HG03039 (cell line): Measurements from ENCODE around the gene LCE2C.
"Not testable (repeated sequence)": the region's sequence is repeated elsewhere in the genome, so short reads cannot be mapped to it uniquely, and the experiment has no call there.

ENCODE experiments used
- ATAC-seq: cut with Tn5 transposase; IDR thresholded peaks from one replicate; pipeline ENCODE4 v1.9.1; 2021; ENCODE audit warnings: mild to moderate bottlenecking, moderate library complexity; ENCODE audit not compliant: unreplicated experiment

The LCE2C gene

GRCh38 chr1:152674983-152675382 lies at the start of gene LCE2C:
Gene LCE2C, plus strand, starts transcription at chr1:152675279. Its CDS starts 737 bp downstream, at chr1:152676016.
- not testable (repeated sequence) for ATAC-seq

GRCh38 chr1:152626744-152627143 lies 48.3 kb upstream of the LCE2C start:
- ATAC-seq, result no peak

GRCh38 chr1:152630596-152630995 lies 44.5 kb upstream of the LCE2C start:
- no peak for ATAC-seq

- ATAC-seq, result no peak
Measured at GRCh38 chr1:152640351-152640750, 34.7 kb upstream of the LCE2C start.

GRCh38 chr1:152643945-152644344 lies 31.1 kb upstream of the LCE2C start:
- no peak for ATAC-seq

- no peak for ATAC-seq
Measured at GRCh38 chr1:152645146-152645545, 29.9 kb upstream of the LCE2C start.

GRCh38 chr1:152646656-152647055 lies 28.4 kb upstream of the LCE2C start:
- no peak for ATAC-seq

GRCh38 chr1:152654110-152654509 lies 21.0 kb upstream of the LCE2C start:
- no peak for ATAC-seq

GRCh38 chr1:152656459-152656858 lies 18.6 kb upstream of the LCE2C start:
- no peak for ATAC-seq

- no peak for ATAC-seq
Measured at GRCh38 chr1:152657677-152658076, 17.4 kb upstream of the LCE2C start.

GRCh38 chr1:152658649-152659048 lies 16.4 kb upstream of the LCE2C start:
- ATAC-seq, result no peak

- no peak for ATAC-seq
Measured at GRCh38 chr1:152663098-152663497, 12.0 kb upstream of the LCE2C start, which contains the start of gene LCE2D. Gene LCE2D, plus strand, starts transcription at chr1:152663380. Its CDS starts 726 bp downstream, at chr1:152664106.

- not testable (repeated sequence) for ATAC-seq
Measured at GRCh38 chr1:152666171-152666570, 8.9 kb upstream of the LCE2C start.

- no peak for ATAC-seq
Measured at GRCh38 chr1:152667648-152668047, 7.4 kb upstream of the LCE2C start.

GRCh38 chr1:152673016-152673415 lies 2.1 kb upstream of the LCE2C start:
- ATAC-seq, result no peak

- no peak for ATAC-seq
Measured at GRCh38 chr1:152679459-152679858, 4.4 kb downstream of the LCE2C start.

- ATAC-seq, result no peak
Measured at GRCh38 chr1:152681616-152682015, 6.5 kb downstream of the LCE2C start.

GRCh38 chr1:152683846-152684245 lies 8.8 kb downstream of the LCE2C start:
- no peak for ATAC-seq

GRCh38 chr1:152685823-152686222 lies 10.7 kb downstream of the LCE2C start, which contains the start of gene LCE2B:
Gene LCE2B, plus strand, starts transcription at chr1:152686123. Its CDS starts 721 bp downstream, at chr1:152686844.
- not testable (repeated sequence) for ATAC-seq

GRCh38 chr1:152697701-152698600 lies 22.9 kb downstream of the LCE2C start, which contains the start of gene LCE2A:
Gene LCE2A, plus strand, starts transcription at chr1:152698345. Its CDS starts 557 bp downstream, at chr1:152698902.
- no peak for ATAC-seq

GRCh38 chr1:152699746-152700145 lies 24.7 kb downstream of the LCE2C start:
- no peak for ATAC-seq

GRCh38 chr1:152707860-152708259 lies 32.8 kb downstream of the LCE2C start, which contains the start of gene LCE4A:
Gene LCE4A, plus strand, starts transcription at chr1:152708160. Its CDS starts 916 bp downstream, at chr1:152709076.
- ATAC-seq, result no peak
